Left kidney (tissue), 2 donors: ENCODE measurements around the gene CIITA. TPM values are rescaled to one million over a fixed set of nuclear protein-coding genes. Genes with fewer than 3 reads are reported as not detected.

Experiments used
- DNase-seq: peaks from one replicate; pipeline ENCODE4 v3.0.0-alpha.2; 2013
- polyA plus RNA-seq: library from polyadenylated mRNA; unstranded; fragments of 120-200 nt; gene quantifications from one replicate; pipeline ENCODE4 v1.2.1, GENCODE V29; 2013; ENCODE audit not compliant: insufficient read length

The CIITA gene
- polyA plus RNA-seq, 1 donor, result 4.4 TPM

DNA sequence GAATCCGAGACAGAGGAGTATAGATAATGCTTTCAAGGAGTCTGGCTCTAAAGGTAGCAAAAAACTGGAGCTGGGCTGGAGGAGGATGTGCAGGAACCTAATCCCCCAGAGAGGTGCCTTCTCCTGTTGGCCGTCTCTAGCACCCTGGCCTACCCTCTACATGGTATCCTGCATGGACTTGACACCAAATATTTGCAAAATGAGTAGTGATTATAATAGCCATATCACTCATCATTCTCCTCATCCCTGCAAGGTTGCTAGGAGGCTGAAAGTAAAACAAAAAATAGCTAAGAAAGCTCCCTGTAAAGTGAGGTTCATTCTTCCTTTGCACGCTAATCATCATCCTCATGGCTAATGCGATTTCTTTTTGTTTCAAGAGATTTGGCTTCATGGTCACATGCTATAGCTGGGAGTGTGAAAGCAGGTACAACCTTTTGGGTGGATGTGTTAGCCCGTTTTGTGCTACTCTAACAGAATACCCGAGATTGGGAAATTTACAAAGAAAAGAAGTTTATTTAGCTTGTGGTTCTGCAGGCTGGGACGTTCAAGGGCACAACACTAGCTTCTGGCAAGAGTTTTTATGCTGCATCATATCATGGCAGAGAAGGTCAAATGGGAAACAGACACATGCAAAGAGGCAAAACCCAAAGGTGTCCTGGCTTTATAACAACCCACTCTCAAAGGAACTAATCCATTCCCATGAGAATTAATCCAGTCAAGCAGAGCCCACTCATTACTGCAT lies 27.1 kb upstream of the CIITA start:
- DNase-seq, result no peak

DNA sequence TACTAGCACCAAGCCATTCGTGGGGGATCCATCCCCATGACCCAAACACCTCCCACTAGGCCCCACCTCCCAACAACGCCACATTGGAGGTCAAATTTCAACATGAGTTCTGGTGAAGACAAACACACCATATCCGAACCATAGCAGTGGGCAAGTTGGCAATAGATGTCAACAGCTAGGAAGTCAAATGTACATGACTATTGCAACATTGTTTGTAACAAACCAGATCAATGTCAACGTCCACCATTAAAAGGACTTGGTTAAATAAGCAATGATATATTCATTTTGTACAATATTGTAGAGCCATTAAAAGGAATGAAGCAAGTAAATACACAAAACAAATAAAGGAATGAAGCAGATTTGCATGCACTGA lies 26.5 kb upstream of the CIITA start:
- no peak for DNase-seq

DNA sequence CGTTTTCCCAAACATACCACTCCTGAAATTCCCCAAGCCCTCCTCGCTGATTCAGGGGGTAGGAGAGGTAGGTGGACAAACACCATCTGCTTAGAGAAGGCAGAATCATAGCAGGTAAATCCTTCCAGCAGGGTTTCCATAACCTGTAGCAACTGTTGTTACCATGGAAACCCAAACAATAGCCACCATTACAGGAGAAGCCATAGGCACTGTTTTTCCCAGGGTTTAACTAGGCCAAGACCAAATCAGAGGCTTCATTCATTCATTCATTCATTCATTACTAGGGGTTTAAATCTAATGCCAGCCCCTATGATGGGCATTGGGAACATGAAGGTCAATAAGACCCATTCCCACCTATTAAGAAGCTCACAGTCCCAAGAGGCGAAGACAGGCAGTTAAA lies 25.5 kb upstream of the CIITA start:
- no peak for DNase-seq

DNA sequence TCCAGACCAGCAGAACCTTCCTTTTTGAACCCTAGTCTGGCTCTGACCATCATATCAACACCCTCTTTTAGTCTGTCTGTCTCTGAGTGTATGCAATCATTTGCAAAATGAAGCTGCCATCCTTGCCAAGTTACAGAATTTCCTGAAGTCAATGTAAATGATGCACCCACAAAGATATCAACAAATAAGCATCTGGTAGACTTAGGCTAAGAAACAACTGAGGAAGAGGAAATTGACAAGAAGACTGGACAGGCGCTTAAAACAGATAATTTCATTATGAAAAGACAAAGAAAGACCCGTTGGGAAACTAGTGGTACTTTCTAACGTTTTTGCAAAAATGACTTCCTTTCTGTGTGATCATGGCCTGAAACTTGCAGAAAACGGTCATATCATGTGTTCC lies 24.7 kb upstream of the CIITA start:
- no peak for DNase-seq

DNA sequence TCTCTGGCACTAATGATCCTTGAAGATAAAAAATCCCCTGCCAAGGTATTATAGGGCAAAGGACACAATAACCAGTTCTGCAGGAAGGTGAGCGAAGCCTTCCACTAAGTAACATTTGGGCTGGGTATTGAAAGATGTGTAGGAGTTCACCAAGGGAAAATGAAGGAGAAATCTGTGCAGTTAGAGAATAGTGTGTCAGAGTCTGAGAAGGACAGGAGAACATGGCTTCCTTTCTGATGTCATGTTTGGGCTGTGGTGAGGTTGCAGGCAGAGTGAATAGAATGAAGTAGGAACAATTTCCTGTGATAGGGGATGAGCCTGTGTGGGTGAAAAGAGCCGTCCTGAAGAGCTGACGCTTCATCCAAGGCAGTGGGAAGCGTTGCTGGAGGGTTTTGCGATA lies 24.1 kb upstream of the CIITA start:
- no peak for DNase-seq

DNA sequence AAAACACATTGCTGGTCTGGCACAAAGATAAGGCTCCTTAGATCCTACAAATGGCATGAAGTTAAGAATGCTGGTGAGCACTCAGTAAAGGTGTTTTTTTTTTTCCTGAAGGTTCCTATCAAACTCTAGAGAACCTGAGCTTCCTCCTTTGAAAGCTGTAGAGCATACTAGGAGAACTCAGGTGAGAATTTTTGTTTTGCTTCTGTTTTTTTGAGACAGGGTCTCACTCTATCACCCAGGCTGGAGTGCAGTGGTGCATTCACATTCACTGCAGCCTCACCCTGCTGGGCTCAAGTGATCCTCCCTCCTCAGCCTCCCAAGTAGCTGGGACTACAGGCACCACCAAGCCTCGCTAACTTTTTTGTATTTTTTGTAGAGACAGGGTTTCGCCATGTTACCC lies 21.0 kb upstream of the CIITA start:
- DNase-seq, result no peak

DNA sequence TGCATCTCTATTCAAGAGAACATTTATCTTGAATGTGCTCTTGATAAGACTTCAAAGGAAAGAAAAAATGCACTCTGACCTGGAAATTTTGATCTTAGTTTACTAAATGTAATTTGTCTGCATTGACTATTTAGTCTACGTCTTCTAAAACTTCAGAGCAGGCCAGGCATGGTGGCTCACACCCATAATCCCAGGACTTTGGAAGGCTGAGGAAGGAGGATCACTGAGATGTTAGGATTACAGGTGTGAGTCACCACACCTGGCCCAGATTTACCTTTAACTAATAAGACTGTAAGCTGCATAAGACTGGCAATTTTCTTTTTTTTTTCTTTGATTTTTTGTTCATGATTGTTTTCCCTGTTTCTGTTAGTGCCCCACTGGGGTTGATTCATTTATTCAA lies 18.8 kb upstream of the CIITA start:
- DNase-seq, result no peak

DNA sequence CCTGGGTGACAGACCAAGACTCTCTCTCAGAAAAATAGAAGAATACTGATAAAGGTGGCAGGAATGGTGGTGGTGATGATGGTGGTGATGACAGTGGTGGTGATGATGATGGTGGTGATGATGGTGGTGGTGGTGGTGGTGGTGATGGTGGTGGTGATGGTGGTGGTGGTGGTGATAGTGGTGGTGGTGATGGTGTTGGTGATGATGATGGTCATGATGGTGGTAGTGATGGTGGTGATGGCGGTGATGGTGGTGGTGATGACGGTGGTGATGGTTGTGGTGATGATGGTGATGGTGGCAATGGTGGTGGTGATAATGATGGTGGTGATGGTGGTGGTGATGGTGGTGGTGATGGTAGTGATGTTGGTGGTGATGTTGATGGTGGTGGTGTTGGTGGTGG lies 18.0 kb upstream of the CIITA start:
- DNase-seq, result no peak

DNA sequence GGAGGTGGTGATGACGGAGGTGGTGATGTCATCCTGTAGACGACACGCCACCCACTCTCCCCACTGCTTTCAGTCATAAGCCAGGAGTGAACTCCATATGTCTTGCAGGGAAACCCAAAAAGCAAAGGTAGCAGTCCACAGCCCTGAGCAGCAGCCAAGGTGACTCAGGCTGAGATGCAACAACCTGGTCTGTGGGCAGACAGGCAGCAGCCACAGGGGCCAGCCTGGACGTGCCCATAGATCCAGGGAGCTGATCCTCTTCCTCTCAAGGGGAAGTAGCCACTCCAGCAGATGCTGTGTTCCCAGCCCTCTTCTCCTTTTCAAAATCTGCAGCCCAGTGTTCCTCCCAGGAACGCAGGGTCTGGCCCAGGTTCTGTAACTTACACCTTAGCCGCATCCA lies 17.3 kb upstream of the CIITA start:
- no peak for DNase-seq

DNA sequence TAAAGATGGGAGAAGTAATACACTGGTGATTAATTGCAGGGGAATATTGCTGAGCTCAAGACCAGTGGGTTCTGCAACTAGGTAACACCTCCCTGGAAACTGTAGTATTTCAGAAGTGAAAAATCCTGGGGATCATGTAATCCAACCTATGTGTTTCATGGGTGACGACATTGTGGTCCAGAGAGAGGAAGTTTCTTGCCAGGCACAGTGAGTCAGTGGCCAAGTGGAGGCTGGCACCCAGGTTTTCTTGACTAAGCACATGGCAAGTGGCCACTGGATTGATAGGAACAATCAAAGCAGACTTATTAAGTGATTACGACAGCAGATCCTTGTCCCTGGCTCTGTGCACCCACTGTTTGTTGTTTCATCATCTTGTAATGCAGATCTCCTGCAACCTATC lies 14.6 kb upstream of the CIITA start:
- DNase-seq, result no peak

DNA sequence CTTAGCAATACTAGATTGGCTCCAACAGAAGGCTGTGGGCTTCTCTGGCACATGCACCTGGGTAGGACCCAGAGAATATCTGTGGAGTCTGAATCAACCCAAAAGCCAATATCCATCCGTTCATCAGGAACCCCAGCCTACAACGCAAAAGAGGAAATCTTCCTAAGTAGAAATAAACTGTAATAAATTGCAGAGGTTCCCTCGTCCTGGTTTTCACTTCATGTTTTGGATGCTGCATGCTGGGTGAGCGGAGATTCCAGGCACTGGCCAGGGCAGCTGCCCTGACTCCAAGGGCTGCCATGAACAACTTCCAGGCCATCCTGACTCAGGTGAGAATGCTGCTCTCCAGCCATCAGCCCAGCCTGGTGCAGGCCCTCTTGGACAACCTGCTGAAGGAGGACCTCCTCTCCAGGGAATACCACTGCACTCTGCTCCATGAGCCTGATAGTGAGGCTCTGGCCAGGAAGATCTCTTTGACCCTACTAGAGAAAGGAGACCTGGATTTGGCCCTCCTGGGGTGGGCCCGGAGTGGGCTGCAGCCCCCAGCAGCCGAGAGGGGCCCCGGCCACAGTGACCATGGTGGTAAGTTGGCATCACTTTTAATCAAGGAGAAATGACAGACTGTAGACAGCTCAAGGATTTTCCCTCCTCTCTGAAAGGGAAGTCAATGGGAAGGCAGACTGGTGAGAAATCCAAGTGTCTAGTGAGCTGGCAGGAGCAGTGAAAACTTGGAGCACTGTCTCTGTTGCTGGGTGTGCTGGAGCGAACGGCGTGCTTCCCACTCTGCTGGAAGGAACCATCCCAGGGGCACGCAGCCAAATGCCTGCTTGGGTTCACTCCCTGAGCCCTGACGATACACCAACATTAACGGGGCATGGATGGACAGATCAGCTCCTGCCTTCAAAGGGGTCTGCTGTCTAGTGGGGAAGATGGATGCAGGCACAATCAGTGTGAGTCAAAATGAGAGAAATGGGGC lies 10.7 kb upstream of the CIITA start:
- DNase-seq, result no peak

DNA sequence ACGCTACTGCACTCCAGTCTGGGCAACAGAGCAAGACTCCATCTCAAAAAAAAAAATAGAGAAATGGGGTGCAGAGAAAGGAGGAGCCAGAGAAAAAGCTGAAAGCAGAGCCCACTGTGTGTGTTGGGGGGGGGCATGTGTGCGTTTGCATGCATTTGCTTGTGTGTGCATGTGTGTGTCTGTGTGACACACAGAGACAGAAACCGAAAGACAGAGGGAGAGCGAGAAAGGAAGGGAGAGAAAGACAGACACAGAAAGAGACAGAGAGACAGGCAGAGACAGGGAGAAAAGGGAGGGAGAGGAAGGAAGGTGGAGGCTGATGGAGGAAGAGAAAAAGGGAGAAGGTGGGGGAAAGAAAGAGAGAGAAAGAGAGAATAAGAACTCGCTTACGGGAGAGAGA lies 9.8 kb upstream of the CIITA start:
- no peak for DNase-seq

DNA sequence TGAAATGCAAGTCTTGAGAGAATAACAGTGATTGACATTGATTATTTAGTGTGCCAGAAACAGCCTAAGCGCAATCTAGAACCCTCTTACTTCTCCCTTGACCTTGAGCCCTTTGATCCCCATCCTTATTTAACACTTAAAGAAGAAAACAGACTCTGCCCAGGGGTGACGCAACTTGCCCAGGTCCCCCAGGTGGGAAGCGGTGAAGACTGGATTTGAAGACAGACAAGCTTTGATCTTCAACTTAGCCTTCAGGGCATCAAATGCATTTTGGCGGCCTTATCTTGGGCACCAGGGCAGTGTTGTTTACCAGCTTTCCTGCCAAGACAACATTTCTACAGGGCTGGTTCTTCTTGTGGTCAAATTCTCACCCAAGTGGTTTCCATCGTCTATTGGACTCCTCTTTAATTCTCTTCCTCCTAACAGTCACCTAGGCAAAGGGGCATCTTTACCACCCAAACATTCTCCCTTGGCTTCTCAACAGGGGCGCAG lies 8.9 kb upstream of the CIITA start:
- no peak for DNase-seq

DNA sequence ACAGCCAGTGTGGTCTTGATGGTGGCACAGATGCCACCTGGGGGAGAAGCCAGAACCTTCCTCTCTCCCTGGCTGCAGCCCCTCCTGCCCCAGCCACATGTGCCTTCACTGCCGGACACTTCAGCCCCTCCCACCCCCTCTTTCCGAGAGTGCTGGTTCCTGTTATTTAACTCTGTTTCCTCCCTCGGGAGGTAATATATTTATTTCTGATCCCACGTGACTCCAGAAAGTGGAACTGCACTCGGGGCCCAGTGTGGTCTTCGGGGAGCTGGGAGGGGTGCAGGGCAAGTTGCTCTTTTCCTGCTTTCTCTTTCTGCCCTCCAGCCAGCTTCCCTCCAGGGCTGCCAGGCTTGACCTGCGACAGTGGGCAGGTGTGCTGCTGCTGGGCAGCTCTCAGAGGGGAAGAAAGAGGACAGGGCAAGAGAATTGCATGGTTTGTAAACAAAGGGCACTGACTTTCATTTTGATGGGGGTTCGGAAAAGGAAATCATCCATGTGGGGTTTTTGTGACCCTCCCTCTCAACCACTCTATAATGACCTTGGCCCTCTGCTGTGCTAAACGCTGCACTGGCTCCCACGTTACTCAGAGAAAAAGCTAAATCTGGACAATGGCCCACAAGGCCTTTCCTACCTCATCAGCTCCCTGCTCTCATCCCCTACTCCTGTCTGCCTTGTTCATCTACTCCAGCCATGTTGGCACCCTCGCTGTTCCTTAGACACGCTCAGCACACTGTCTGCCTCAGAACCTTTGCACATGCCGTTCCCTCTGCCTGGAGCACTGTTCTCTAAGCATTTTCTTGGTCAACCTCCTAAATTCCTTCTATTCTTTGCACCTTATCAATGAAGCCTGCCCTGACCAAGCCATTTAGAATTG lies 8.2 kb upstream of the CIITA start:
- DNase-seq, result no peak

DNA sequence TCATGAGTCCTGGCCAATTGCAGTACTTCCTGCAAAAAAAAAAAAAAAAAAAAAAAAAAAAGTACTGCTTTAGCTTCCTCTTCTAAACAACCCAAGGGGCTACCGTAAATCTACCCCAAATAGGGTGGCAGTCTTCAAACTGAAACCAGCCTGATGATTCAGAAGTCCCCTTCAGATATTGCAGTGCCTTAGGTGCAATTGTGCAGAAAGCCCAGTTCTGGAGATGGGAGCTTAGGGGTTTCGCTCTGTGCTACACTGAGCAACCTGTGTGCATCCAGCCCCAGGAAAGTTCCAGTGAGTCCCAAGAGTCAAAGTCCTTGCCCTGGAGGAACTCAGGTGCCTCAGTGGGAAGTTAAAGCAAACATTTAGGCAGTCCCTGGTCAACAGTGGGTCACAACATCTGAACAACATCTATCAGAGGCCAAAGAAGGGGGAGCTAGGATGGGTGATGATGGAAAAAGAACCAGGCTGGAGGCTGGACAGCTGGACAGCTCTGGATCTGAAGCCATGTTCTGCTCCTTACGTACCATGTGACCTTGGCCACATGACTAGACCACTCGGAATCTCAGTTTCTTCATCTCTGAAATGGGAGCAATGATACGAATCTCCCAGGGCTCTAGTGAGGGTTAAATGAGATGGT lies 6.7 kb upstream of the CIITA start:
- DNase-seq, result no peak

DNA sequence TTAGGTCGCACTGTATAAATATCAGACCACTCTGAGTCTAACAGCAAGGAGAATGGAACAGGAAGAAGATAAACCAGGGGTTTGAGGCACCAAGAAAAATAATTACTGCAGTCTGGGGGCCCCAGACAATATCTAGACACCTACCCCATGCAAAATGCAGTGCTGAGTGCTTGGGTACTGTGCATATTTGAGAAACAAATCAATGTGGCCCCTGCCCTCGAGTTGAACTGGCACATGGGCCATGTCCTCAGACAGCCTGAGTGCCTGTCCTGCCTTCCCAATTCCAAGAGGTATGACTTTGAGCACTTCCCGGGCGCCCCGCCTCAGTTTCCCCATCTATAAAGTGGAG lies 6.2 kb upstream of the CIITA start:
- DNase-seq, result no peak

DNA sequence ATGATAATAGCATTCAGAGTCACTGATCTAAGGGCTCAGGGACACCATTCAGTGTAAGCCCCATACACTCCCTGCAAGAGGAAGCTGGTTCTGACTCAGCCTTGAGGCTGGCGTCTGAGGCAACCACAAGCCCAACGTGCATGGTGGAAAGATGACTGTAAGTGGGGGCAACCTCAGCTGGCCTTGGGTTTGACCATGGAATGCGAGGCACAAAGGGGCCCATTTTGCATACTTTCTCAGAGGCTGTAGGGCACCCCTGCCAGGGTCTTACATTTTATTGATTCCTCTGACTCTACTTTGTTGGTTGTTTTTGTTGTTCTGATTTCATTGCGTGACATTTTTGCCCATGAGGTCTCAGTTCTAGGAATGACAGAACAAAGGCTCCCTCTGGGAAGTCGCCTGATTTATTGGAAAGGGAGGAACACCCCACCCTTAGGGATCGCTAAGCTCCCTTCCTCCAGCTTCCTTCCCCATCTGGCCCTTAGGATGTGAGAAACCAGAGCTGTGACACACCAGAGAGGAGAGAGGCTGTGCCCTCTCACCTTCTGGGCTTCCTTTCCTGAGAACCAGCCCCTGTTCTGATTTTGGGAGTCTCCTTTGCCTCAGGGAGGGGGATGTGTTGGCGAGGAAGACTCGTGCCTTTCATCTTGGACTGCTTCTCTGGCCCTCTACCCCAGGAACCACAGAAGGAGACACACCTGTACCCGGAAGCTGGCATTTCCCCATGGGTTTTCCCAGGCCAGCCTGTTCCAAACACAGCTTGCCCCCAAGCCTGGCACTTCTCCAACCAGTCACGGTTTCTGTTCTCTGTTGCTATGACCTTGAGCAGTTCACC lies 5.6 kb upstream of the CIITA start:
- no peak for DNase-seq

DNA sequence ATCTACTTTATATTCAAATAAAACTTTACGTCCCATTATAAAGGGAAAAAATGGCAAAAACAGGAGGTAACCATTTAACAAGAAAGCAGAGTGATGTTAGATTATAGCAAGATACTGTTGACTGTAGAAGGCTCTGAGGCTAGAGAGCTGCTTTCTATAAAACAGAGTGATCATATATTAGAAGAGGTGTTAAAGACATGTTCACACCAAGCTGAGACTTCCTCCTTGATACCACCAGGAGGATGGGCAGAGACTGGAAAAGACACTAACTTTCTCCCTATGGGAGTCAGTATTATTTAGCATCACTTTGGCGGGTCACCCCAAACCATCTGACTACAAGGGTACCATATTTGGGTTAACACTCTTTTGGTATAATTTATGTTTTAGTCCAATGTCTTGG lies 687 bp upstream of the CIITA start:
- DNase-seq, result no peak

DNA sequence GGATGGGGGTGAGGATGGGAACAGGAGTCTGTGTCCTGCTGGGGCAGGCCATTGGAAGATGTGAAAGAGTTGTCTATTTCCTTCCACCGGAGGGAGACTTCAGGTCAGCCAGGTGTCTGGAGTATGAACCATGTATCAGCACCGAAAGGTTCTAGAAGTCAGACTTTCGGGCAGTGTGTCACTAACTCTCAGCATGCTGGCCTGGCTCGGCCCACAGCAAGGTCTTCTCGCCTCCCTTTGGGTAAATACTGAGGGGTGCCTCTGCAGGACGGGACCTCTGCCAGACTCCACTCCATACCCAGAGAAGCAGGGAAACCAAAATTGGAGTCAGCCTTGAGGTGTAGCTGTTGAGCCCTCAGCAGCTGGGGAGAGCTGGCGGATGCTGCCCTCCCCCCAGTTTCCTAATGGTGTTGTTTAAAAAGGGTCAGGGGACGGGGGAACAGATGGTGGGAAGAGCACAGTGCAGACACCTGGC lies 507 bp downstream of the CIITA start:
- no peak for DNase-seq

DNA sequence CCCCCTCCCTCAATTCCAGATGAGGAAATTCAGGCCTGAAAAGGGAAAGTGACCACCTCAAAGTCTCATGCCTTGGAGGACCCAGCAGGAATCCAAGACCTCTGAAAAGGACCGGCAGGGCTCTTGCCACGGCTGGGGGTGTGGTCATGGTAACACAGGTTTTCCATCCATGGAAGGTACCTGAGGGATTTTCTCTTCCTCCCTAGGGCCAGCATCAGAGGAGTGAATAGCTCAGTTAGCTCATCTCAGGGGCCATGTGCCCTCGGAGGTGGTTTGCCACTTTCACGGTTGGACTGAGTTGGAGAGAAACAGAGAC lies 1.3 kb downstream of the CIITA start:
- DNase-seq, result no peak
